Caco-2 (cell line): Measurements from ENCODE around the gene THSD8. TPM values are rescaled to one million over a fixed set of nuclear protein-coding genes. Genes with fewer than 3 reads are reported as not detected.
"Not testable (repeated sequence)": the region's sequence is repeated elsewhere in the genome, so short reads cannot be mapped to it uniquely, and the experiment has no call there.

Experiments
- BruUV-seq: library from RNA; stranded (reverse); fragments of 400-500 nt; replicated peaks from 2 replicates; lab custom pipeline; 2021; lab: Mats Ljungman, UMichigan
- CTCF ChIA-PET: fragments of 300-600 bp; sonication (Branson Sonifier 250); formaldehyde crosslinking; loops from one replicate; lab custom pipeline; 2022; ENCODE audit warnings: antibody characterized with exemption; lab: Charles Lee
- POLR2A ChIA-PET: fragments of 300-600 bp; sonication (Branson Sonifier 250); formaldehyde crosslinking; loops from one replicate; lab custom pipeline; 2022; ENCODE audit warnings: antibody characterized with exemption; lab: Charles Lee
- DNase-seq, 2 experiments: peaks; one replicate each; pipeline versions ENCODE4 v3.0.0 to v3.0.0-alpha.2; 2020 to 2022
- H3K27me3 ChIP-seq: replicated peaks from 2 replicates; pipeline ENCODE4 v1.6.0; 2011; ENCODE audit warnings: low read length; ENCODE audit not compliant: control insufficient read depth, insufficient read depth
- H3K36me3 ChIP-seq: 2 replicates; pipeline ENCODE4 v1.5.1; 2011; ENCODE audit warnings: low read length; ENCODE audit not compliant: control insufficient read depth, insufficient read depth
- H3K4me1 ChIP-seq: fragments of 250-450 bp; sonication (Bioruptor Pico); 2 replicates; pipeline ENCODE4 v1.5.1; 2020; ENCODE audit warnings: mild to moderate bottlenecking
- H3K4me3 ChIP-seq: 2 replicates; pipeline ENCODE4 v1.5.1; 2011; ENCODE audit warnings: low read depth, mild to moderate bottlenecking, control low read depth, low read length
- H3K9me3 ChIP-seq: fragments of 250-450 bp; sonication (Bioruptor Pico); 2 replicates; pipeline ENCODE4 v1.5.1; 2020; ENCODE audit warnings: mild to moderate bottlenecking, moderate library complexity
- H3K27ac Mint-ChIP-seq: one replicate; pipeline ENCODE4 v1.8.0; 2022; ENCODE audit warnings: mixed read lengths; ENCODE audit not compliant: unreplicated experiment
- H3K27me3 Mint-ChIP-seq: one replicate; pipeline ENCODE4 v1.8.0; 2022; ENCODE audit warnings: mixed read lengths; ENCODE audit not compliant: insufficient read depth, unreplicated experiment
- H3K36me3 Mint-ChIP-seq: one replicate; pipeline ENCODE4 v1.8.0; 2022; ENCODE audit warnings: mild to moderate bottlenecking, mixed read lengths; ENCODE audit not compliant: insufficient read depth, unreplicated experiment
- H3K4me1 Mint-ChIP-seq: one replicate; pipeline ENCODE4 v1.8.0; 2022; ENCODE audit warnings: low read depth, mixed read lengths; ENCODE audit not compliant: unreplicated experiment
- H3K4me3 Mint-ChIP-seq: one replicate; pipeline ENCODE4 v1.8.0; 2022; ENCODE audit warnings: mild to moderate bottlenecking, moderate library complexity, mixed read lengths; ENCODE audit not compliant: unreplicated experiment
- H3K9me3 Mint-ChIP-seq: one replicate; pipeline ENCODE4 v1.8.0; 2022; ENCODE audit warnings: mixed read lengths; ENCODE audit not compliant: unreplicated experiment
- intact Hi-C: fragments of 100-400 bp; cut with micrococcal nuclease; formaldehyde crosslinking; loops from one replicate; pipeline ENCODE4 v1.10.0; 2022; ENCODE audit not compliant: unreplicated experiment
- total RNA-seq: library from RNA; stranded (reverse); gene quantifications from 2 replicates; pipeline ENCODE4 v1.2.3, GENCODE V29; 2022
- TF ChIP-seq, protein P1 (sequence below), 2 experiments: fragments of 200-600 bp in 1 of 2; IDR thresholded peaks; 1 replicate in 1 of 2; 2 replicates in 1 of 2; pipeline versions ENCODE4 v1.5.1 to v1.8.0; 2011 to 2022; ENCODE audit warnings: antibody characterized with exemption in 1 of 2, control low read depth in 1 of 2, inconsistent platforms in 1 of 2, low read depth in 1 of 2, low read length in 1 of 2, mild to moderate bottlenecking in 1 of 2, moderate library complexity in 1 of 2; ENCODE audit not compliant: insufficient read depth in 1 of 2, severe bottlenecking in 1 of 2, unreplicated experiment in 1 of 2

The THSD8 gene
- total RNA-seq, 1 experiment from 2014 or later: 25.9 TPM

DNA sequence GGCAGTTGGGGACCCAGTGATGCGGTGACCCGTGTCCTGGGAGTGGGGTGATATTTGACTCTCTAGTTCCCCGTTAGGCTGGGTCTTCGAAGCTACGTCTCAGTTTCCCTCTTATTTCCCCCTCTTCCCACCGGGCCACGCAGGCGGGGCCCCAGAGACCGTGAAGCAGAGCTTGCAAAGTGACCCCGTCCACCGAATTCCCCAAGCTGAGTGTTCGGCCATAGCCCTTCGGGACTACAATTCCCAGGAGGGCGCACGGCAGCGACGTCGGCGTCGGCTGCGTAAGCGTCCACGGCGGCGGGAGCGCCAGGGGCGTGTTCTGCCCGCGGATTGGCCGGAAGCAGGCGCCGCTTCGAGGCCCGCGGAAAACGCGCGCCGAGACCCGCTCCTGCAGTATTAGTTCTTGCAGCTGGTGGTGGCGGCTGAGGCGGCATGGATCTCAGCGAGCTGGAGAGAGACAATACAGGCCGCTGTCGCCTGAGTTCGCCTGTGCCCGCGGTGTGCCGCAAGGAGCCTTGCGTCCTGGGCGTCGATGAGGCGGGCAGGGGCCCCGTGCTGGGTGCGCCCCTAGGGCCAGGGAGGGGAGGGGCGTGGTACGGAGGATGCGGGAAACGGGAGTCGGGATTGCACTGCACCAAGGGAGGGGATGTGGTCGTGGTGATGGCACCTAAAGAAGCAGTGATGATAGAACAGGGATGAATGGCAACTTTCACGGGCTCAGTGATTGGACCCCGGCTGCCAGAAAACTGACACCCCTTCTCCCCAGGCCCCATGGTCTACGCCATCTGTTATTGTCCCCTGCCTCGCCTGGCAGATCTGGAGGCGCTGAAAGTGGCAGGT is 4.6 kb downstream of the THSD8 start, which contains the start of gene RNASEH2A:
Gene RNASEH2A, plus strand, starts transcription at position 343 of the 840 bp plus-strand sequence. Its CDS starts 90 bp downstream, at position 433.
- H3K9me3 Mint-ChIP-seq: no peaks in the 10 kb centered on the region
- H3K36me3 Mint-ChIP-seq: peaks cover 18% of the 10 kb centered on the region
- CTCF ChIA-PET: interaction anchor here (0.7 to 1.3 kb wide), 5 partner anchors 14 to 84 kb away, joined by 3 to 4 read pairs (median 3); partner anchors contain the start of gene GCDH
- H3K4me3 ChIP-seq: peak within 1 kb of the TSS; percentile 73
- POLR2A ChIA-PET: interaction anchor here (0.5 to 1.5 kb wide), 8 partner anchors 15 to 1834 kb away, joined by 3 to 10 read pairs (median 3); partner anchors contain the start of genes GET3 and JUNB
- no TSS peak for BruUV-seq
- no peaks in the 10 kb centered on the region for H3K27me3 Mint-ChIP-seq
- H3K4me1 ChIP-seq: peaks cover 8% of the 10 kb centered on the region; the same call in 1 of the 2 replicates
- peak within 1 kb of the TSS; percentile 84 for H3K27ac Mint-ChIP-seq
- peak within 1 kb of the TSS; percentile 99 for H3K4me3 Mint-ChIP-seq
- peak; percentile 84 to 90 for DNase-seq
- H3K9me3 ChIP-seq: no peaks in the 10 kb centered on the region
- H3K27me3 ChIP-seq: no peaks in the 10 kb centered on the region
- peaks cover 7% of the 10 kb centered on the region for H3K4me1 Mint-ChIP-seq
- intact Hi-C loops: no loop called here
- no peaks in the 10 kb centered on the region; the same call in 1 of the 2 replicates for H3K36me3 ChIP-seq
- TF ChIP-seq, protein P1, sequence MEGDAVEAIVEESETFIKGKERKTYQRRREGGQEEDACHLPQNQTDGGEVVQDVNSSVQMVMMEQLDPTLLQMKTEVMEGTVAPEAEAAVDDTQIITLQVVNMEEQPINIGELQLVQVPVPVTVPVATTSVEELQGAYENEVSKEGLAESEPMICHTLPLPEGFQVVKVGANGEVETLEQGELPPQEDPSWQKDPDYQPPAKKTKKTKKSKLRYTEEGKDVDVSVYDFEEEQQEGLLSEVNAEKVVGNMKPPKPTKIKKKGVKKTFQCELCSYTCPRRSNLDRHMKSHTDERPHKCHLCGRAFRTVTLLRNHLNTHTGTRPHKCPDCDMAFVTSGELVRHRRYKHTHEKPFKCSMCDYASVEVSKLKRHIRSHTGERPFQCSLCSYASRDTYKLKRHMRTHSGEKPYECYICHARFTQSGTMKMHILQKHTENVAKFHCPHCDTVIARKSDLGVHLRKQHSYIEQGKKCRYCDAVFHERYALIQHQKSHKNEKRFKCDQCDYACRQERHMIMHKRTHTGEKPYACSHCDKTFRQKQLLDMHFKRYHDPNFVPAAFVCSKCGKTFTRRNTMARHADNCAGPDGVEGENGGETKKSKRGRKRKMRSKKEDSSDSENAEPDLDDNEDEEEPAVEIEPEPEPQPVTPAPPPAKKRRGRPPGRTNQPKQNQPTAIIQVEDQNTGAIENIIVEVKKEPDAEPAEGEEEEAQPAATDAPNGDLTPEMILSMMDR (IDR thresholded peaks at IDR 0.05; ENCODE audit: insufficient read depth in 1 of 2, low read depth in 1 of 2, low read length in 1 of 2, severe bottlenecking in 1 of 2, unreplicated experiment in 1 of 2): no peak

DNA sequence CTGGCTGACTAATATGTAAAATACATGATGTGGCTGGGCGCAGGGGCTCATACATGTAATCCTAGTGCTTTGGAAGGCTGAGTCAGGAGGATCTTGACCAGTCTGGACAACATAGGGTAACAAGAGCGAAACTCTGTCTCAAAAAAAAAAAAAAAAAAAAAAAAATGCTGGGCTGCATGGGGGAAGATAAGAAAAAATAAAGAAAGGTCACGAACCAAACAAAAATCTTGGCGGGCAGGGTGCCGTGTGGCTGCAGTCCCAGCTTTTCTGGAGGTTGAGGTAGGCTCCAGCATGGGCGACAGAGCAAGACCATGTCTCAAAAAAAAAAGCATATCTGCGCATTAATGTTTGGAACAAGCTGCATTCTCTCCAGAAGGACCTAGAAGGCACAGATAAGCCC is 13.2 kb downstream of the THSD8 start:
- H3K4me1 ChIP-seq: no peaks in the 10 kb centered on the region
- ChIA-PET CTCF (interaction anchor here (0.6 to 0.7 kb wide), 2 partner anchors 552 to 1119 kb away, joined by 3 to 5 read pairs; no protein-coding TSS in a partner anchor), POLR2A (interaction anchor here (0.5 to 0.6 kb wide), 2 partner anchors 40 to 1690 kb away, joined by 4 to 5 read pairs; no protein-coding TSS in a partner anchor)
- no peak overlapping the region for H3K4me3 ChIP-seq
- no TSS peak for BruUV-seq
- no peak overlapping the region for H3K27ac Mint-ChIP-seq
- H3K36me3 ChIP-seq: no peaks in the 10 kb centered on the region; the same call in 1 of the 2 replicates
- intact Hi-C loops: no loop called here
- no peaks in the 10 kb centered on the region for H3K27me3 Mint-ChIP-seq
- TF ChIP-seq, protein P1 (IDR thresholded peaks at IDR 0.05; ENCODE audit: insufficient read depth in 1 of 2, low read depth in 1 of 2, low read length in 1 of 2, severe bottlenecking in 1 of 2, unreplicated experiment in 1 of 2): no peak
- H3K4me1 Mint-ChIP-seq: no peaks in the 10 kb centered on the region
- H3K36me3 Mint-ChIP-seq: no peaks in the 10 kb centered on the region
- H3K4me3 Mint-ChIP-seq: no peak overlapping the region
- H3K9me3 ChIP-seq: no peaks in the 10 kb centered on the region
- H3K9me3 Mint-ChIP-seq: no peaks in the 10 kb centered on the region
- DNase-seq: no peak
- H3K27me3 ChIP-seq: no peaks in the 10 kb centered on the region

DNA sequence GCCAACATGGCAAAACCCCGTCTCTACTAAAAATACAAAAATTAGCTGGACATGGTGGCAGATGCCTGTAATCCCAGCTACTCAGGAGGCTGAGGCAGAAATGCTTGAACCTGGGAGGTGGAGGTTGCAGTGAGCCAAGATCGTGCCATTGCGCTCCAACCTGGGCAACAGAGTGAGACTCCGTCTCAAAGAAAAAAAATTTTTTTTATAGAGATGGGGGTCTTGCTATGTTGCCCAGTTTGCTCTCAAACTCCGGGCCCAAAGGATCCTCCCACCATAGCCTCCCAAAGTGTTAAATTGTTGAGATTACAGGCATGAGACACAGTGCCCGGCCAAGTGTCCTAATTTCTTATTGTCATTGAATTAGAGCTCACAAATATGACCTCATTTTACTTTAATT is 15.3 kb downstream of the THSD8 start:
- BruUV-seq, DNase-seq, POLR2A ChIA-PET, H3K4me1 Mint-ChIP-seq, H3K9me3 ChIP-seq, intact Hi-C loops, H3K27me3 ChIP-seq, H3K36me3 ChIP-seq, H3K4me1 ChIP-seq, H3K27ac Mint-ChIP-seq, H3K9me3 Mint-ChIP-seq, H3K4me3 ChIP-seq, H3K27me3 Mint-ChIP-seq, H3K4me3 Mint-ChIP-seq, H3K36me3 Mint-ChIP-seq: not testable (repeated sequence)
- CTCF ChIA-PET: interaction anchor here (0.6 kb wide), 1 partner anchor 26 kb away, joined by 3 read pairs; the partner anchor contains the start of gene JUNB

DNA sequence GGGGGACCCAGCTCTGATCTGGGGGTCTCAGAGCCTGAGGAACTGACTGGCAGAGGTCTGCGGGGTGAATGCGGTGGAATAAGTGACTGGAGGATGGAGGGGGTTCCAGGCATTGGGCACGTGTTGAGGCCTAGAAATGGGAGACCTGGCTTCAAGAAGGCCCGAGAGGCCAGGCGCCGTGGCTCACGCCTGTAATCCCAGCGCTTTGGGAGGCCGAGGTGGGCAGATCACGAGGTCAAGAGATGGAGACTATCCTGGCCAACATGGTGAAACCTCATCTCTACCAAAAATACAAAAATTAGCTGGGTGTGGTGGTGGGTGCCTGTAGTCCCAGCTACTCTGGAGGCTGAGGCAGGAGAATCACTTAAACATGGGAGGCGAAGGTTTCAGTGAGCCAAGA is 15.9 kb downstream of the THSD8 start:
- intact Hi-C loops, H3K36me3 Mint-ChIP-seq, H3K4me1 Mint-ChIP-seq, POLR2A ChIA-PET, H3K9me3 ChIP-seq, CTCF ChIA-PET, H3K9me3 Mint-ChIP-seq, BruUV-seq, H3K36me3 ChIP-seq, H3K27me3 ChIP-seq, H3K4me3 Mint-ChIP-seq, H3K27me3 Mint-ChIP-seq, DNase-seq, H3K4me1 ChIP-seq, H3K27ac Mint-ChIP-seq, H3K4me3 ChIP-seq: not testable (repeated sequence)
